Posterior cingulate gyrus (tissue), 11 donors: ENCODE results near the gene ARHGAP4.

Experiments
- DNase-seq, 10 donors: peaks; one replicate each; pipeline versions ENCODE4 v3.0.0 to v3.0.0-alpha.2; 2020 to 2021; ENCODE audit warnings: mixed read lengths in 3 of 10
- intact Hi-C: fragments of 100-400 bp; cut with DNase I; formaldehyde crosslinking; loops from one replicate; pipeline ENCODE4 v1.15.1; 2023

Gene ARHGAP4

DNA sequence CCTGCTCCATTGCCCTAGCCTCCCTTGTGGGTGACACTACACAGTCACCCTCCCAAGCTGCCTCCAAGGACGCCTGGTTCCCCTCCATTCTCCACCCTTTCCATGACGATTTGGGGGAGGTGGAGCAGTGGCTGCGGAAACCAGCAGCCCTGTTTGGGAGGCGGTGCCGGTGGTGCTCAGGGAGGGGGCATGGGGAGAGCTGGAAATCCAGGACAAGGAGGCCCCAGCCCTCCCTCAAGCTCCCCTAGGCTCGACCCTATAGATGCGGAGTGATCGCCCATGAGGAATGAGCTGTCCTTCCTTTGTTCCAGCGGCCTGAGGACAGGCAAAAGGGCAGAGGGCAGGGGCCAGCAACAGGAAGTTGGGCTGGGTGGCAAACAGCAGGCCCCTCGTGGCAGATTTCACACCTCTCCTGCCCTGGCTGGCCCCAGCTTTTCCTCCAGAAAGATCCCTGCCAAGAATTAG lies 22.0 kb upstream of the ARHGAP4 start:
- no peak for DNase-seq
- intact Hi-C loops, result no loop called here

DNA sequence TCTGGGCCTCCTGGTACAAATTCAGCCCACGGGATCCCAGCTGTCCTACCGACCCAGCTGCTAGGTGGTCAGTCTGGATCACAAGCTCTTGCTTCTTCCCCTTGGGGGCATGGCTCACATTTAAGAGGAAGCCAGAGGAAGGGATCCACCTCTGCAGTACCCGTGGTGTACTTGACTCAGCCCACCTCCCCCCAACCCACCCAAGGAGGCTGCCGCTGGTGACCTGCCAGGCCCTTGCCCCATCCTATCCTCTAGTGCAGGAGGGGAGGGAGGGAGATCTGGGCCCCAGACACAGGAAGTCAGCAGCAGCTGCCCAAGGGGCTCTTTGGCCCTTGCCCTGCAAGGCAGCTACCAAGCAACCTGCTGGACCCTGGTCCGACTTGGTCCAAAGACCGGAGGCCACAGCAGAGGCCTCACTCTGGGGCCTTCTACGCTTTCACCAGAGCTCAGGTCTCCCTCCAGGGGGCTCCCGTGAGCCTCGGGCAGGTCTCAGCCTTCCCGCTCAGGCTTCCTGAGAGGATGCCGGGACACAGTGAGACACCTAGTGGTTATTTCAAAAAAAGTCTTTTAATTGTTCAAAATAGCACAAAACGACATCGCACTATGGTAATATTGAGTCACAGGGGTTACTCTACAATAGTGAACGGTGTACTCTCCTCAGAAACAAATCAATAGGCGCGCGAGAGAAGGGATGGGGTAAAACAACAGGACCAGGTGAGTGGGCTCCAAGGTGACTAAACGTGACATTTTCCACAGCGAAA lies 21.1 kb upstream of the ARHGAP4 start:
- intact Hi-C loops, result loop anchor here (1.0 kb wide), 1 partner anchor 183 kb away; the partner anchor contains the start of gene PLXNB3
- DNase-seq, result peak in 9 of 10 donors; percentile 34 to 96 (median 62)

DNA sequence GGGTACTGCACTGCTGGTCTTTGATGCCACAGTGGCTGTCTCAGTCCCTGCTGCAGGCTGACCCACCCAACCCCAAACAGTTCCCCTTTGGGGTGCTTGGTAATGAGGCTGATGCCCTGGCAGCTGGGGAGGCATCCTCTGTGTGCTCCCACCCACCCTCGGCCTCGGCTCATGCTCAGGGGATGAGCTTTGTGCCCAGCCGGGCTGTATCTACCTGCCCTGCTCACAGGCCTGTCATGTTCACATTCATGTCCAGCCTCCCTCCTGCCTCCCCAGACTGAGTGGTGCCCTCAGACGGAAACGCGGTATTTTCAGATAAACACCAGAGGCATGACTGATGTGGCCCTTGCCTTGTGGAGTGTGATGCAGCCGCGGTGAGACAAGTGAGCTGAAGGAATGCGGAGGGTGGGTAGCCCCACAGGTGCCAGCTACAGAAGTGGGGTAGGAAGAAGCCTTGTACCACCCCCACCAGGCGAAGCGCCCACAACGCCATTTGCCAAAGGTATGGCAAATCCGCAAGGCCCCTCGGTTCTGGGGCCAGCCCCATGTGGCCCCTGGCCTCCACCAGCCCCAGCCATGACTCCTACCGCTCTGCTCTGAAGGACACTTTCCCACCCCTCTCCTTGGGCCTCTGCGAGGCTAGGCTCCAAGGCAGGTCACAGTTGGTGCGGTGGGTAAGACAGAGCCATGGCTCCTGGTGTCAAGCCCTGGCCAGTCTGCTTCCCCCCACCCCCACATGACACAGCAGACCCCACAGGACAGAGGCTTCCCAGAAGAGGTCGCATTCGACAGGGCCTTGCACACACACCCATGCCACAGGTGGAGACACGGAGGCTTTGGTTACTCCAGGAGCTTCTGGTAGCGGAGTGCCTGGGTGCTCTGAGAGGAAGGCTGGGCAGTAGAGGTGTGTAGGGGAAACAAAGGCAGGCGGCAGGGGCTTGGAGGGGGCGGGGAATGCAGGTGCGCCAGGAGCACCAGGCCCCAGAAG lies 20.2 kb upstream of the ARHGAP4 start:
- DNase-seq, result no peak
- intact Hi-C loops, result no loop called here

DNA sequence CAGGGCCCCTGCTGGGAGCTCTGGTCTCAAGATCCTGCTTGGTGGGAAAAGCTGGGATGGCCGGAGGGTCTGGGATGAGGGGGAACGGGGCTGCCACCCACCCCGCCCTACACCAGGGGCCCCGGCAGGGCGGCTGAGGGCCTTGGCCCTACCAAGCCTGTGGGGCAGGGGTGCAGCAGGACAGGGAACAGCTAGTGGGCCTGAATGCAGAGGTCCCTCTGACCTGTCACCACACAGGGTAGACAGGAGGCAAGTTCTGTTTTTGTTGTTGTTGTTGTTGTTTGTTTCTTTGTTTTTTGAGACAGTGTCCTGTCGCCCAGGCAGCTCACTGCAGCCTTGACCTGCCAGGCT lies 18.7 kb upstream of the ARHGAP4 start:
- intact Hi-C loops, result no loop called here
- DNase-seq, result no peak

DNA sequence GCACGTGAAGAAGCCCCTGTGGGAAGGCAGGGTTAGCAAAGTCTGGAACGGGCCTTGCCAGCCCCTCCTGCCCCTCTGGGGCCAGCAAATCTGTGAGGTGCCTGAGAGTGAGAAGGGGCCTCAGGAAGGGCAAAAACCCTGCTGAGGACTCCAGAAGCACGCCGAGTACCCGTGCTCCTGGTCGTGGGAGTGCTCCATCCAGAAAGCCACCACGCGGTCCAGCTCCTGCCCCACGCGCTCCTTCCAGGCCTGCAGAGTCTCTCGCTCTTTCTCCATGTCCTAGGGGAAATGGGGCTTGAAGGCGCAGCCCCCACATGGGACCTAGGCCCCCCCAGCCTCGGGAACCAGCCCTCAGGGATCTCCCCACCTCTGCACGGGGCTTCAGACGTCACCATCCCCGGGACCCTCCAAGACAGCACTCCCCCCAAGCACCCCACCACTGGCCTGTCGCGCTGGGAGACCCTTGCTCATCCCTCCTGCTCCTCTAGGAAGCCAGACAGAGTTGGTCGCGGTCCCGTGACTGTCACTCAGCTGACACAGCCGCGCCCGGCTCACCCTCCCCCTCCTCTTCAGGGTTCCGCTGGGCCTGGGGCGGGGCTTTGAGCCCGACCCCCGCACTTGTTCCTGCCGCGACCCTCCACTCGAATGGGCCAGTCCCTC lies 18.2 kb upstream of the ARHGAP4 start, which contains the start of gene RENBP:
RENBP (minus strand) TSS at position 504 of the 660 bp plus-strand sequence; CDS start at position 471, 33 bp downstream.
- DNase-seq, result peak in 4 of 10 donors; percentile 30 to 93 (median 58)
- intact Hi-C loops, result no loop called here

DNA sequence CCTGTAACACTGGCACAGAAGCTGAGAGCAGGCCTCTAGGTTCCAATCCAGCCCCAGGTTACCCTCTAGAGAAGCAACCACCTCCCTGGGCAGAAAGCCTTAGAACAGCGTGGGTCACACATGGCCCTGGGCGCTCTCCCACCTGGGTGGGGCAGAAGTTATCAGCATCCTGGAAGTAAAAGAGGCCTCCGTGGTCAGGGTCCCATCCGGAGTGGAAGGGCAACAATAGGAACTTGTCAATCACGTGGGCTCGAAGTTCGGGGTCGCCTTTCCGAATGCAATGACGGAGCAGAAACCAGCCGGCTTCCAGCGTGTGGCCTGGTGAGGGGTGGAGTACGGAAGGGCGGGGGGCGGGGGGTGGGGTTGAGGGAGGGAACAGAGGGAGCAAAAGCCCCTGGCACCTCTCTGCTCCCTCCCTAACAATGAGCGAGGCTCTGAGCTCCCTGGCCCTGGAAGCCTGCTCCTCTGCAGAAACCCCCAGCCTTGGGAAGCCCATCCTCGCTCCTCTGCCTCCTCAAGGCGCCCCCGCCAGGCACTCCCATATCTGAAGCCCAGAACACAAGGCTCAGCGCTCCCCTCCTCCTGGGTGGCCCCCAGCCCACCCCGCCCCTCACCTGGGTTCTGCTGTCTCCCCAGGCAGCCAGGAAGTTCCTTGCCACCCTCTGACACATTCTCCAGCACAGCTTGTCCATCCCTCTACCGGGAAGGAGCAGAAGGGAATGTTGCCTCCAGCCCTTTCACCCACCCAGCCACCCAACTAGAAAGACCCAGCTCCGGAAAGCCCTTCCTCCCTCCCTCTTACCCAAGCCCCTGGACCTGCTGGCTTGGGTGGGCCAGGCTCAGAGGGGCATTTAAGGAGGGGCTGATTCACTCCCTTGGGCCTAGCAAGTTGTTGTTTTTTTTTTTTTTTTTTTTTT lies 15.5 kb upstream of the ARHGAP4 start:
- intact Hi-C loops, result no loop called here
- no peak for DNase-seq

DNA sequence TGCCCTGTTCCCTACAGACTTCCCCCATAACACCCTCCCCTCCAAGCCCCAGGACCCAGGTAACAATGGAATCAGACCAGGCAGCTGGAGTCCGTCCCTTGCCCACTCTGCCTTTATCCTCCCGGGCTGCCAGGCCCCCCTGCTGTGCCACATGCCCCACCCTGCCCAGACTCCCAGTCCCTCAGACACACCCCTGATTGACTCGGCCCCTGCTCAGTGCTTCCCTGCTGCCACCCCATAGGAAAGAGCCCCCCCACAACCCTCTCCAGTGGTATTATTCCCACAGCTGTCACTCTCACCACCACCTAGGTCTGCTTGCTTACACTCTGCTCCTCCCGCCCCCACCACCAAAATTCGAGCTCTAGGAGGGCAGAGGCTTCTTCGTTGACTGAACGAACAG lies 13.5 kb upstream of the ARHGAP4 start:
- DNase-seq, result no peak
- intact Hi-C loops, result no loop called here

DNA sequence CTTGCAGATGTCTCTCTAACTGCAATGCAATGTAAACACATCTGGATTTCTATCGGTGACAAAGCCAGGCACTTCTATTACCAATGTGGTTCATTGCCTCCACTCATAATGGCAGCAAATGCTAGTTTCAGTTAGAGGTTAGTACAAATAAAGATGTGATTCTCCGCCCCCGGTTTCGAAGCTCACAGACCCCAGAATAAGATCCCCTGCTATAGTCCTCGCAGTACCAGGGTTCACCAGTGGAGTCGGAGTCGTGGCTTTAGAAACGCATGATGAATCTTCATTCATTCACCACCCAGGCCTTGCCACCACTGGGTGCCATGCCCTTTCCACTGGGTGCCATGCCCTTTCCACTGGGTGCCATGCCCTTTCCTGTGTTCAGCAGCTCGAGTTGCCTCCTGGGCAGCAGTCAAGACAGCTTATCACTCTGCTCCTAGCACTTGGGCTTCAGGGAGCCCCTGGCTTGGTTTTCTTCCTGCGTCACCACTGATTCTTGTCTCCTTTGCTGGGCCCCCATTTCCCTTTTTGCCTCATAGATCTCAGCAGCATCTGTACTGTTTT lies 12.2 kb upstream of the ARHGAP4 start:
- no peak for DNase-seq
- intact Hi-C loops, result no loop called here

DNA sequence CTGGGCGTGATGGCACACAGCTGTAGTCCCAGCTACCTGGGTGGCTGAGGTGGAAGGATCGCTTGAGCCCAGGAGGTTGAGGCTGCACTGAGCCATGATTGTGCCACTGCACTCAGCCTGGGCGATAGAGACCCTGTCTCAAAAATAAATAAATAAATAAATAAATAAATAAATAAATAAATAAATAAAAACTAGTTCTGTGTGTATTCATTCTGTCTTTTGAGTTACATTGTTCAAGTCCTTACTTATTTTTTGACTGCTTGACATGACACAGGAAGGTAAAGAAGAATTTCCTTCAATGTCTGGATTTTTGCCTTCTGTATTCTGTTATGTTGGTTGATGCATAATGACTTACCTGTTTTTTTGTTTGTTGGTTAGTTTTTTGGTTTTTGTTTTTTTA lies 11.0 kb upstream of the ARHGAP4 start:
- intact Hi-C loops, result no loop called here
- no peak for DNase-seq

DNA sequence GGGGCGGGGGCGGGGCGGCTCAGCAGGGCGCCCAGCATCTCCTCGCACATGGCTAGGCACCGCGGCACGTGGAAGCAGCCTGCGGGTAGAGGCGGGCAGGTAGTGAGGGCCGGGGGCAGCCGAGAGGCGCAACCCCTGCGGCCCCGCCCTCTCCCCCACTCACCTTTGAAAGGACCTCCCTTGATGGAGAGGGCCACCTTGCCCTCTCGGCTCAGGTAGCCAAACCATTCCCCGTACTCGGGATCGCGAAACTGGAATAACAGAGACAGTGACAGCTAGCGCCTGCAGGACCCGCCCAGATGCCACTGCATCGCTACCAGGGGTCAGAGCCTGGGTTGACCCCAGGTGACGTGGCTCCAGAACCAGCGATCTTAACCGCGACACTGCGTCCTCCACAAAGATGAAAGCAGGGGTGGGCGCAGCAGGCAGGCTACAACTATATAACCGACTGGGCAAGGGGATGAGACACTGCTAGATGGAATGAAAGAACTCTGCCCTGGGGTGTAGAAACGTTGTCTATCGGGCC lies 9.3 kb upstream of the ARHGAP4 start:
- intact Hi-C loops, result no loop called here
- no peak for DNase-seq

DNA sequence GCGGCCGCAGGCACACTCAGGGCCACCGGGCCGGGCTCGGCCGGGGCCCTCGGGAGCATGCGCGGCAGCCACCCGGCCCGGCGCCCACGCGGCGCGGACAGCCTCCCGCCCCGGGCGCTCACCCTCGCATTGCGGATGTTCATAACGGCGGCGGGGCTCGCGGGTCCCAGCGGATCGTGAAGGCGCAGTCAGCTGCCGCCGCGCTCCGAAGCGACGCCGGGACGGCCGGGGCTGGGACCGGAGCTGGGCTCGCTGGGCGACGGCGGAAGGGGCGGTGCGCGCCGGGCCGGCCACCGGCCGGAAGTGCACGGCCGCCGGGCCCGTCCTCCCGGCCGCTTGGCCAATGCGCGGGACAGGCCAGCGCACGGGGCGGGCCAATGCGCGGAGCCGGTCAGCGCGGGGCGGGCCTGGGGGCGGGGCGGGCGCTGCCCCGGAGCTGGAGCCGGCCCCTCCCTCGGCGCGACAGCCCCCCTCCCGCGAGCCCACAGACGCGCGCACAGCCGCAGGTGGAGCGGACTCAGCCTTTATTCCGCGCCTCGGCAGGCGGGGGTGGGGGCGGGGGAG lies 8.8 kb upstream of the ARHGAP4 start, which contains the start of gene NAA10:
NAA10 (minus strand) TSS at position 276 of the 564 bp plus-strand sequence; CDS start at position 143, 133 bp downstream.
- peak; percentile 38 to 96 (median 58) for DNase-seq
- intact Hi-C loops, result no loop called here

DNA sequence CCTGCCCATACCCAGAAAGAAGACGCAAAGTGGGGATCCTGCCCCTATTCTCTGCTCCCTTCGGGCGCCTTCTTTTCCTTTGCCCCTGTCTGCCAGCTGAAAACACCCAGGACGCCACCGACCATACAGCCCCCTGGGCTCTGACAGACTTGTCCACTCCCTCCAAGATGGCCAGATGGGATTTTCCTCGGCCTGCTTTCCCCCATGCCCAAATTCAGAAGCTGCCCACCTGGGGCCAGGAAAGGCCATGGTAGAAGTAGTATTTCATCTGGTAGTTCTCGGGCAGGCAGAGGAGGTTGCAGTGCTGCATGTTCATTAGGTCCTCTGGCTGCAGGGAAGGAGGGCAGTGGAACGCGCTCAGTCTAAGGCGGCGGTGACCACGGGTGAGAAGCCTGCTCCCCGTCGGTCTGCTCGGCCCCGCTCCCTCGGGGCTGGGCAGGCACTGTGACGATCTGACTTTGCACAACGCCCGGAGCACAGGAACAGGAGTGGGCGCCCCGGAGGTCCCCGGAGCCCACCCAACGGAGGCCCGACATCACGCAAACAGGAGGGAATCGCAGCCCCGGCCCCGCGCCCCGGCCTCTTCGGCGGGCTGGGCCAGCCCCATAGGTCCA lies 8.2 kb upstream of the ARHGAP4 start:
- DNase-seq, result peak in 1 of 10 donors; percentile 77
- intact Hi-C loops, result no loop called here

DNA sequence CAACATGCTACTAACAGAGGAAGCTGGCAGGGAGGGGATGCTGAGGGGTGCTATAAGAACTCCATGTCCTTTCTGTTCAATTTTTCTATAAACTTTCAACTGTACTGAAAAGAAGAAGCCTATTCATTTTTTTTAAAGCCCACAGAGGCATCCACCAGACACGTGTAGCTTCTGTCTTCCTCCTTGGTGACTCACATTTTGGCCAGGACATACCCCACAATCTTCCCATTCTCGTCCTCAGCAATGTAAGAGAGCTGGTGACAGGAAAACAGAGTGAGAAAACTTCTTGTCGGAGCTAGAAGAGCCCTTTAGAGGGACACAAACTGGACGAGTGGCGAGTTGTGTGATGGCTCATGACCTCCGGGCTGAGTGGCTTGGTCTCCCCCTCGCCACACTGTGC lies 7.7 kb upstream of the ARHGAP4 start:
- no peak for DNase-seq
- intact Hi-C loops, result no loop called here

DNA sequence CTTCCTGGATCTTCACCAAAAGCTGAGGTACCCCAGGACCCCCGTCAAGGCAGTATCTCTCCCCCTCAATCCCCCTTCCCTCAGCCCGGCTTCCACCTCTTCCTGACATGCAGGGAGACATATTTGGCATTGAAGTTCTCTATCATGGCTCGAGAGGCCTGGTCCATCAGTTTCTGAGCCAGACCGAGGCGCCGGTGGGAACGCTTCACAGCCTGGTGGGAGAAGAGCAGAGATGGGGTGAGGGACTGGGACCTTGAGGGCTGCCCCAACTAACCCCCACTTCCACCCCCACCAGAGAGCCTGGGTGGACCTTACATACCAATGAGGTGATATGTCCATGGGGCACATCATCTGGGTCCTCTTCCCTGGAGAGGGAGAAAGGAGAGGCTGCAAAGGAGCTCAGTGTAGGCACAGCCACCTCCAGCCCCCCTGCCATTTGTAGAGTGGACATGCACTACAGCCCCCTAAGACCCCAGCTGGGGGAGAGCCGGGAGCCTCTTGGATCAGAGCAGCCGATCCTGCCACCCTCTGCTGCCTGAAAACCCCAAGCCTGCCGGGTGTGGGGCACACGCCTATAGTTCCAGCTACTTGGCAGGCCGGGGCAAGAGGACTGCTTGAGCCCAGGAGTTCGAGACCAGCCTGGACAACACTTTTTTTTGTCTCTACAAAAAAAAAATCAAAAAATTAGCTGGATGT lies 6.3 kb upstream of the ARHGAP4 start:
- intact Hi-C loops, result no loop called here
- DNase-seq, result no peak

DNA sequence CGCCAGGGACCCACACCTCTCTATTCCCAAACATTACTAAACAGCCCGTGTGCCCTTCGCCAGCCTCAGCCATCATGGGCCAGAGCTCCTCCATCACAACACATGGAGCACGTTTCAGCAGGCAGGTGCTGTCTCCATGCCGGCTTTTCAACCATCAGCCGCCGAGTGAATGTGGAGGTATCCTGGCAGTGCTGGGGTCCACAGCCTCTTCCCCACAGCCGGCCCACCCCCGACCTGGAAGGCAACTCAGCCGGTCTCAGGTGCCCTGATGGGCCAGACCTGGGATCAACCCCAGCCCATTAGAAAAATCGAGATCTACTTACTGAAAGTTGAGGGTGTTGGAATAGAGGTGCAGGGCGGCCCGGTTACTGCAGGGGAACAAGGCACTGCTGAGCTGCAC lies 5.7 kb upstream of the ARHGAP4 start:
- intact Hi-C loops, result no loop called here
- DNase-seq, result no peak

DNA sequence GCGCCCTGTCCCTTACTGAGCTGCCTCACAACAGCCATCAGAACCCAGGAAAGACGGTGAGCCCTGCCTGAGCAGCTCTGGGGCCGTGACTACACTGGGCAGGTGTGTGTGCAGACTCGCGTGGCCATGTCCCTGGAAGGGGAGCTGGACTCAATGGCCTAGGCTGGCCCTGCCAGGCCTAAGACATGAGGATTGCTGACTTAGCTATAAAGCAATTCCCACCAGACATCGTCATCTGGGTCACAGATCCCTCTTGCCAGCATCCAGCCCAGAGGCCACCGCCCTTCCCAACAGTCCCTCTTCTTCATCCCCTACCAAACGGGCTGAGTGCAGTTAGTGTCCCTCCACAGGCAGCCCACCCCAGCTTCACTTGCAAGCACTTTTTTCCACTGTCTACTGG lies 5.1 kb upstream of the ARHGAP4 start:
- intact Hi-C loops, result no loop called here
- DNase-seq, result no peak

DNA sequence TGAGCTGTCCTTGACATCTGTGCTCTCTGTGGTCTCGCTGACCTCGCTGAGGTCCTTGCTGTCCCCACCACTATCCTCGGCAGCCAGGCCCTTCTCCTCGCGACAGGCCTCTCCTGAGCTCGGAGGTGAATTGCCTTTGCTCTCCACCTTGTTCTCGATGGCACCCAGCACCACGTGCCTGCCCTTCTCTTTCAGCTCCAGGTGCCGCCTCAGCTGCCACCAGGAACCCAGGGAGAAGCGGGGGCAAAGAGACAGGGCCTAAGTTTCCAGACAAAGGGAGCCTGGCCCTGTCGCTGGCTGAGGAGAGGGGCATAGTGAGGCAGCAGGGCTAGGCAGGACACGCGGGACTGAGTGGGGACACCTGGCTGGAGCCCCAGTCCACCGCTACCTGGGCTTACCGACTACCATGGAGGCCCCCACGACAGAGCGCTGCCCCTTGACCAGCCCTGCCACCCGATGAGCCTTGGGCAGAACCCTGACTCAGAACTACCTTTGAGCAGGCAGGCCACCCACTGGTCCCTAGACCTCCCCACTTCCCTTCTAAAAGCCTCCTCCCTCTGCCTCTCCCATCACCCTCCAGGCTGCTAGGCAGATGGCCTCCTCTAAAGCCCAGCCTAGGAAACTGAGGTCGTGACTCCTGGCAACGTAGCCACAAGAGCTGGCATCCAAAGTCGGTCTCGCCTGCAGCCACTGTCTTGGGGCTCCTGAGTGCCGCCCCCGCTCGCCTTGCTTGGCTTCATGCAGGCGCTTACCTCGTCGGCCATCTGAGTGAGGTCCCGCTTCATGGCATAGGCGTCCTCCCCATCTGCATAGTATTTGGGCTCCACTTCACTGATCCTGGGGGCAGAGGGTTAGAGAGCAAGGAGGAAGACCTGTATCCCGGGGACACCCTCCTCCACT lies 4.2 kb upstream of the ARHGAP4 start:
- intact Hi-C loops, result no loop called here
- DNase-seq, result peak in 1 of 10 donors; percentile 76
